ENCODE results near the gene TCF12.
"Not testable (repeated sequence)": the region's sequence is repeated elsewhere in the genome, so short reads cannot be mapped to it uniquely, and the experiment has no call there.

TCF12 gene

GRCh38 chr15:56948000-56948763, 29.7 kb downstream of the TCF12 start:
- no peak for DNase-seq

GRCh38 chr15:56948764-56949101, 30.3 kb downstream of the TCF12 start:
- DNase-seq = no peak

- no peak for DNase-seq
Observed at GRCh38 chr15:56950979-56951378, 32.5 kb downstream of the TCF12 start.

- no peak for DNase-seq
Observed at GRCh38 chr15:56953790-56954189, 35.3 kb downstream of the TCF12 start.

GRCh38 chr15:56955011-56955410, 36.6 kb downstream of the TCF12 start:
- DNase-seq = not testable (repeated sequence)

GRCh38 chr15:56956538-56956937, 38.1 kb downstream of the TCF12 start:
- no peak for DNase-seq

- DNase-seq = no peak
Observed at GRCh38 chr15:56957812-56958406, 39.5 kb downstream of the TCF12 start.

GRCh38 chr15:56959318-56959648, 40.8 kb downstream of the TCF12 start:
- no peak for DNase-seq

- no peak for DNase-seq
Observed at GRCh38 chr15:56960116-56960515, 41.7 kb downstream of the TCF12 start.

GRCh38 chr15:56963126-56963525, 44.7 kb downstream of the TCF12 start:
- DNase-seq = no peak

GRCh38 chr15:56963710-56964109, 45.3 kb downstream of the TCF12 start:
- no peak for DNase-seq

- no peak for DNase-seq
Observed at GRCh38 chr15:56964182-56964581, 45.7 kb downstream of the TCF12 start.

- no peak for DNase-seq
Observed at GRCh38 chr15:56965231-56966013, 47.0 kb downstream of the TCF12 start.

- DNase-seq = no peak
Observed at GRCh38 chr15:56967336-56967735, 48.9 kb downstream of the TCF12 start.

- DNase-seq = no peak
Observed at GRCh38 chr15:56968256-56968655, 49.8 kb downstream of the TCF12 start.

GRCh38 chr15:56968821-56969220, 50.4 kb downstream of the TCF12 start:
- no peak for DNase-seq

- DNase-seq = no peak
Observed at GRCh38 chr15:56969265-56969895, 50.9 kb downstream of the TCF12 start.

- no peak for DNase-seq
Observed at GRCh38 chr15:56971571-56971970, 53.1 kb downstream of the TCF12 start.

GRCh38 chr15:56972016-56972415, 53.6 kb downstream of the TCF12 start:
- DNase-seq = no peak

GRCh38 chr15:56972426-56972825, 54.0 kb downstream of the TCF12 start:
- DNase-seq = no peak

GRCh38 chr15:56973463-56973862, 55.0 kb downstream of the TCF12 start:
- DNase-seq = no peak

- DNase-seq = no peak
Observed at GRCh38 chr15:56977232-56977631, 58.8 kb downstream of the TCF12 start.

- no peak for DNase-seq
Observed at GRCh38 chr15:56978898-56979662, 60.6 kb downstream of the TCF12 start.

Measured in stimulated activated CD4-positive, alpha-beta T cell treated with anti-CD3 and anti-CD28 coated beads, Interleukin-4, amount 100 ng/mL, for 4 hours (primary cell).